VCaP (cell line): ENCODE results near the gene TSPAN11.

Experiments used
- H3K27ac ChIP-seq: fragments of 450-650 bp; 2 replicates; pipeline ENCODE4 v1.5.1; 2017
- TF ChIP-seq, protein P1 (sequence below): fragments of 450-650 bp; conservative IDR thresholded peaks from 2 replicates; pipeline ENCODE4 v1.5.1; 2017; ENCODE audit warnings: mild to moderate bottlenecking, moderate library complexity

The TSPAN11 gene

DNA sequence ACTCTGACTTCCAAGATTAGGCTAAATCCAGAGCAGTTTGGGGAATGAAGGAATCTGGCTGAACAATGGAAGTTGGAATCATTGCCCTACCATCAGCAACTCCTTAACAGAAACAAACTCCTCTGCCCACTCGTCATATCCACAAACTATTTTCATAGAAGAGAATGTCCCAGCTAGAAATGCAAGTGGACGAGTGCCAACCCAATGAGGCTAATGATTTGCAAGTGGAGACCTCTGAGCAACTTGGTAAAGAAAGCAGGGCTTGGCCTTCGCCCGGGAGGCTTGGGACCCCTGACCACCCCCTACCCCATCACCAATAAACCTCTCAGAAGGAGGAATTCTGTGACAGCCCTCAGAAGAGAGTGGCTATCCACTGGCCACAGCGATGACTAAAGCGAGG, 107.1 kb downstream of the TSPAN11 start:
- no peak overlapping the region for H3K27ac ChIP-seq
- TF ChIP-seq, protein P1, sequence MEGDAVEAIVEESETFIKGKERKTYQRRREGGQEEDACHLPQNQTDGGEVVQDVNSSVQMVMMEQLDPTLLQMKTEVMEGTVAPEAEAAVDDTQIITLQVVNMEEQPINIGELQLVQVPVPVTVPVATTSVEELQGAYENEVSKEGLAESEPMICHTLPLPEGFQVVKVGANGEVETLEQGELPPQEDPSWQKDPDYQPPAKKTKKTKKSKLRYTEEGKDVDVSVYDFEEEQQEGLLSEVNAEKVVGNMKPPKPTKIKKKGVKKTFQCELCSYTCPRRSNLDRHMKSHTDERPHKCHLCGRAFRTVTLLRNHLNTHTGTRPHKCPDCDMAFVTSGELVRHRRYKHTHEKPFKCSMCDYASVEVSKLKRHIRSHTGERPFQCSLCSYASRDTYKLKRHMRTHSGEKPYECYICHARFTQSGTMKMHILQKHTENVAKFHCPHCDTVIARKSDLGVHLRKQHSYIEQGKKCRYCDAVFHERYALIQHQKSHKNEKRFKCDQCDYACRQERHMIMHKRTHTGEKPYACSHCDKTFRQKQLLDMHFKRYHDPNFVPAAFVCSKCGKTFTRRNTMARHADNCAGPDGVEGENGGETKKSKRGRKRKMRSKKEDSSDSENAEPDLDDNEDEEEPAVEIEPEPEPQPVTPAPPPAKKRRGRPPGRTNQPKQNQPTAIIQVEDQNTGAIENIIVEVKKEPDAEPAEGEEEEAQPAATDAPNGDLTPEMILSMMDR = no peak

DNA sequence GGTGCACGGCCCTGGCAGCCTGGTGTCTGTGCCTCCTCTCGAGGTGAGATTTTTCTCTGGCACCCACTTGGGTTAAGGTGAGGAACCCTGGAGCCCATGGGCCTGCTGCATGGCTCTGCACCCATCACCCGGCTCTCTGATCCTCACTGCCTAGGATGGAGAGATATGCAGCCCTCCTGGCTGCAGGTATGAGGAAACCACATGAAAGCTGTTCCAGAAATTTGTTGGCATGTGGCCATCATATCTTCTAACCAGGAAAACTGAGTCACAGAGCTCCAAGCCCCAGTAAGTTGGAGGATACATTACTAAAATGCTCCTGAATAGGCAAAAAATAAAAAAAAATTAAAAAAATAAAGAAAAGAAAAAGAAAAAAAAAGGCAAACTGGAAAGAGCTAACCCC, 107.8 kb downstream of the TSPAN11 start:
- TF ChIP-seq, protein P1 = no peak
- H3K27ac ChIP-seq = no peak overlapping the region

DNA sequence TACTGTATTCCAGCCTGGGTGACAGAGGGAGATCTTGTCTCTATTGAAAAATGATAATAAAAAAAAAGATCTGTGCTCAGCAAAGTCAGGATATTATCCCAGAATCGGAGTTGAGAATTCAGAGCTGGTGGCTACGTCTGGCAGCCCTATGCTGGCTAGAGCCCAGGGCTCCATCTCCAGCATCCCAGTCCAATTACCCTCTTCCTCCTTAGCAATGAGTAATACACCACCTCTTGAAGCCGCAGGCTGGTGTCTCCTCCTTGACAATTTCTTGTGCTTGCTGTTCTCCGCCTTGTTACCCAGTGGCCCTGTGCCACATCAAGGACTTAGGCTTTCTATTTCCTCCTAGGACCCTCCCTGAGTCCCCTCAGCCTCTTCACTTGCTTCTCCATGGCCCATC, 108.7 kb downstream of the TSPAN11 start:
- TF ChIP-seq, protein P1 = no peak
- no peak overlapping the region for H3K27ac ChIP-seq

DNA sequence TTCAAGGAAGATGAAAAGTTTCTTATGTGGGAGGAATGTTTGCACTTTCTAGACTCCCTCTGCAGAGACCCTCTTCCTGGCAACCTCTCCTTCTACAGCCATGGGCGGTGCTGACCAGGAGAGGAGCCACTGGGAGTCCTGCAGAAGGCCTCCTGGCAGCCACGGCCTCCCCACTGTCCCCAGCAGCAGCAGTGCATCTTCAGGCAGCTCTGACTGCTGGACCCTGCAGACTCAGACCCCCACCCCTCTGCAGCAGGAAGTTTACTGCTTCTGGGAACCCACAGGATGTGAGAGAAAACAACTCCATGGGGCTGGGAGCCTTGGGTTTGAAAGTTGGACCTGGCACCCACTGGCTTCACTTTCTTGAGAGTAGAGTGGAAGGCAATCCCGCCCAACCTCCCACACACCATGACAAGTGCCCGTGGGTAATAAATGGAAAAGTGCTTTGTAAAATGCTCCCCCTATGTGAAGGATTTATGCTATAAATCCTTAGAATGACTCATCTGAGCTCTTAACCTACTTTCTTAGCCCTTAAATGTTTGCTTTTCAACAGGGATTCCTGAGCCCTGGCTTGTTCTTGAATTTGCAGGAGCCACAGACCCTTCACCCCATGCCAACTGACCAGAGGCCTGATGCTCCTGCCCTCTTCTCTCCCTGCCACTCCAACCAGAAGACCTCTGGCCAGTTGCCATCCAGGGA, 109.6 kb downstream of the TSPAN11 start:
- no peak overlapping the region for H3K27ac ChIP-seq
- TF ChIP-seq, protein P1 = no peak

DNA sequence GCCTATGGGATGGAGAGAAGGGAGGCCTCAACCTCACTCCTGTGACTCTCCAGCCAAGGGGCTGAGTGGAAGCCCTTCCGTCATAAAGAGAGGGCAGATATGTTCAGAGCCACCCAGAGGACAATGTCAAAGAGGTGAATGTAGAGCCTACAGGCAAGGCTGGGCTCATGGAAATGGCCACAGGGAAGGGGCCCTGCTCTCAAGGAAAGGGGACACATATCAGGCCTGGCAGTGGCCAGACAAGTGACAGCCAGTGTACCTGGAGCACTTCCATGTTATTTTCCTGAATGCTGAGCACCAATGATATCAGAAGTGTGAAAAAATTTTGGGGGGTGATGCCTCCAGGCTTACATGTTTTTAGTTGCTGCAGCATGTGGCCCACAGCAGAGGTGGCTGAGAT, 110.5 kb downstream of the TSPAN11 start:
- no peak overlapping the region for H3K27ac ChIP-seq
- TF ChIP-seq, protein P1 = no peak

DNA sequence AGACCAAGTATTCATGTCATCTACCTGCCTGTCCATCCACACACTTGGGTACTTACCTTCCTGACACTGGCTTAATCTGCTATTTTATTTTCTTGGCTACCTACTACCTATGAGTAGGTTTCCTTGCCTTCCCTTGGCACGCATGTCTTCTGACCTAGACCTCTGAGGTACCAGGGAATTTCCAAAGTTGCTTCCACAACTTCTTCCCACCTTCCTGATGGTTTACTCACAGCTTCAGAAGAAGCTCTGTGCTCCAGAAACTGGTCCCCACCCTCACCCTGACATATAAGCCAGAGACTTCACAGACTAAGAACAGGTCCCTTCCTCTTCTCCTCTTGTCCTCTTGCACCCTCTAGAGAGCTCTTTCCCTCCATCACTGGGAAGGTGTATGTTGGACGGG, 111.4 kb downstream of the TSPAN11 start:
- no peak overlapping the region for H3K27ac ChIP-seq

DNA sequence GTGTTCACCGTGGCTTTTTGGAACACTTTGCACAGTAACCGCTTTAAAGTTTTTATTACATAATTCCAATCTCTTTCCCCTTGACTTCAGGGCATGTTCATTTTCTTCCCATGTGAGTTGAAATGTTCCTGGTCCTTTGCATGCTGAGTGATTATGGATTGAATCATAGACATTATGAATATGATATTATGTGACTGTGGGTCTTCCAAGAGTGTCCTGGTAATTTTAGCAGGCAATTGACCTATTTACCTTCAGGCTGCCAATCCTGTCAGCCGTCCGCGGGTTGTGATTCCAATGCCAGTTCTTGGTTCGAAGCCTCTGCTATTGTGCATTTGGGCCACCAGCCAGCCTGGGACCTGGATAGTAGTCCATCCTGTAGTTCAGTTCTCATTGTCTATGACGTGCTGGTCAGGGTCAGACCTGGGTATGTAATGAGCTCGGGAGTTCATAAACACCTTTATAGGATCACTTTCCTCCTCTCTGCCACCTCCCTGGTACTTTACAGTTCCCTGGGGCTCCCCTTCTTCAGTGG, 114.6 kb downstream of the TSPAN11 start:
- H3K27ac ChIP-seq = no peak overlapping the region
- TF ChIP-seq, protein P1 = no peak

More for the DNA sequence above, 111.4 kb downstream of the TSPAN11 start:
- TF ChIP-seq, protein P1 = no peak
